ENCODE measurements around the gene LDAF1.

LDAF1 gene

GRCh38 chr16:21197112-21197511 is 38.6 kb downstream of the LDAF1 start:
- no peak for DNase-seq

- no peak for DNase-seq
These were observed 39.1 kb downstream of the LDAF1 start for GRCh38 chr16:21197621-21198020.

GRCh38 chr16:21199607-21200218 is 41.2 kb downstream of the LDAF1 start:
- no peak for DNase-seq

GRCh38 chr16:21203155-21203797 is 44.8 kb downstream of the LDAF1 start:
- no peak for DNase-seq

GRCh38 chr16:21205303-21205702 is 46.8 kb downstream of the LDAF1 start:
- DNase-seq, result no peak

- DNase-seq, result no peak
These were observed 48.1 kb downstream of the LDAF1 start for GRCh38 chr16:21206550-21206949.

GRCh38 chr16:21208446-21209230 is 50.2 kb downstream of the LDAF1 start:
- no peak for DNase-seq

GRCh38 chr16:21211486-21211885 is 53.0 kb downstream of the LDAF1 start, which contains the start of gene ZP2:
Gene ZP2, minus strand, starts transcription at chr16:21211574. Its CDS starts 27 bp downstream, at chr16:21211547.
- DNase-seq, result no peak

GRCh38 chr16:21214086-21214485 is 55.6 kb downstream of the LDAF1 start:
- no peak for DNase-seq

- no peak for DNase-seq
These were observed 58.6 kb downstream of the LDAF1 start for GRCh38 chr16:21217121-21217520.

- no peak for DNase-seq
These were observed 59.7 kb downstream of the LDAF1 start for GRCh38 chr16:21218153-21218552.

- DNase-seq, result no peak
These were observed 61.1 kb downstream of the LDAF1 start for GRCh38 chr16:21219551-21219950.

- DNase-seq, result no peak
These were observed 64.2 kb downstream of the LDAF1 start for GRCh38 chr16:21222495-21223337.

- DNase-seq, result no peak
These were observed 65.3 kb downstream of the LDAF1 start for GRCh38 chr16:21223787-21224186.

GRCh38 chr16:21224800-21225199 is 66.3 kb downstream of the LDAF1 start:
- DNase-seq, result no peak

GRCh38 chr16:21226749-21227148 is 68.3 kb downstream of the LDAF1 start:
- no peak for DNase-seq

GRCh38 chr16:21227866-21228265 is 69.4 kb downstream of the LDAF1 start:
- DNase-seq, result no peak

GRCh38 chr16:21228361-21228872 is 69.9 kb downstream of the LDAF1 start:
- DNase-seq, result no peak
